ENCODE measurements around the gene BCR.

- TF ChIP-seq CTCF (IDR thresholded peaks at IDR 0.05): no peak
- TF ChIP-seq POLR2AphosphoS5 (IDR thresholded peaks at IDR 0.05): no peak
- no peak for TF ChIP-seq POLR2A (IDR thresholded peaks at IDR 0.05)
- TF ChIP-seq EP300 (IDR thresholded peaks at IDR 0.05): no peak
Measured at GRCh38 chr22:23187211-23187610, 6.9 kb downstream of the BCR start.

All from suprapubic skin (tissue), 4 donors.